ENCODE measurements around the gene WDR90.

DNA sequence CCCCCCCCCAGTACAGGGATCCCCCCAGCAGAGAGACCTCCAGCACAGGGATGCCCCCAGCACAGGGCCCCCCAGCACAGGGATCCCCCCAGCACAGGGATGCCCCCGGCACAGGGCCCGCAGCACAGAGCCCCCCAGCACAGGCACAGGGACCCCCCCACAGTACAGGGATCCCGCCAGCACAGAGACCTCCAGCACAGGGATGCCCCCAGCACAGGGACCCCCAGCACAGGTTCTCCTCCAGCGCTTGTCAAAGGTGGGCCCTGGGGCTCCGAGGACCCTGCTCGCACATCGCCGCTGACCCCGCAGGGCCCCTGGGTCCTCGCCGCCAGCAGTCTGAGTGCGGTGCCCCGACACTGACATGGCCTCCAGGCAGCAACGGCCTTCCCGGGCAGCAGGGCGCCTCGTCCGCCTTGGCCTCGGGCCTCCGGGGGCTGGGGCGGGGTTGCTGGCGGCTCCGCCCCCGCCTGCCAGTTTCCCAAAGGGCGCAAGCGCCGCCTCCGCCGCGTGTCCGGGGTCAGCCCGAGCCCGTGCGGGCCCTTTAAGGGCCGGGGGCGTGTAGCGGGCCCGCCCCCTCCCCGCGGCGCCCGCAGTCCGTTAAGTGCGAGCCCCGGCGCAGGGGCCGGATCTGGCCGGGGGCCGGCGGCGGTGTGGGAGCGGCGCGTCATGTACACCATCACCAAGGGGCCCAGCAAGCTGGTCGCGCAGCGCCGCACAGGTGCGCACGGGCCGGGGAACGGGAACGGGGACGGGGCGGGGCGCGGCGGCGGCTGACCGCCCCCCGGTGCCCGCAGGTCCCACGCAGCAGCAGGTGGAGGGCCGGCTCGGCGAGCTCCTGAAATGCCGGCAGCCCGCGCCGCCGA, 7.6 kb upstream of the WDR90 start, which contains the start of gene MCRIP2:
- TF ChIP-seq, protein P1, sequence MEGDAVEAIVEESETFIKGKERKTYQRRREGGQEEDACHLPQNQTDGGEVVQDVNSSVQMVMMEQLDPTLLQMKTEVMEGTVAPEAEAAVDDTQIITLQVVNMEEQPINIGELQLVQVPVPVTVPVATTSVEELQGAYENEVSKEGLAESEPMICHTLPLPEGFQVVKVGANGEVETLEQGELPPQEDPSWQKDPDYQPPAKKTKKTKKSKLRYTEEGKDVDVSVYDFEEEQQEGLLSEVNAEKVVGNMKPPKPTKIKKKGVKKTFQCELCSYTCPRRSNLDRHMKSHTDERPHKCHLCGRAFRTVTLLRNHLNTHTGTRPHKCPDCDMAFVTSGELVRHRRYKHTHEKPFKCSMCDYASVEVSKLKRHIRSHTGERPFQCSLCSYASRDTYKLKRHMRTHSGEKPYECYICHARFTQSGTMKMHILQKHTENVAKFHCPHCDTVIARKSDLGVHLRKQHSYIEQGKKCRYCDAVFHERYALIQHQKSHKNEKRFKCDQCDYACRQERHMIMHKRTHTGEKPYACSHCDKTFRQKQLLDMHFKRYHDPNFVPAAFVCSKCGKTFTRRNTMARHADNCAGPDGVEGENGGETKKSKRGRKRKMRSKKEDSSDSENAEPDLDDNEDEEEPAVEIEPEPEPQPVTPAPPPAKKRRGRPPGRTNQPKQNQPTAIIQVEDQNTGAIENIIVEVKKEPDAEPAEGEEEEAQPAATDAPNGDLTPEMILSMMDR (optimal IDR thresholded peaks at IDR 0.05 in 1 of 3, IDR thresholded peaks at IDR 0.05 in 1 of 3, conservative IDR thresholded peaks at IDR 0.05 in 1 of 3; ENCODE audit: extremely low read depth in 1 of 3, insufficient read depth in 2 of 3, low read length in 3 of 3) = no peak
- no peak for TF ChIP-seq EZH2 (IDR thresholded peaks at IDR 0.05; ENCODE audit: low read length)

Measured in keratinocyte (primary cell).